GM11168 (cell line): ENCODE data around the gene RBKS.
"Not testable (repeated sequence)": the region's sequence is repeated elsewhere in the genome, so short reads cannot be mapped to it uniquely, and the experiment has no call there.

ENCODE experiments used
- in situ Hi-C: fragments of 300-500 bp; cut with MboI; formaldehyde crosslinking; loops from one replicate; pipeline ENCODE4 v1.12.0; 2022; ENCODE audit warnings: low sequenced_read_pairs; ENCODE audit not compliant: unreplicated experiment

RBKS gene

GRCh38 chr2:27875089-27875881 lies 14.9 kb downstream of the RBKS start:
- in situ Hi-C loops = no loop called here

DNA sequence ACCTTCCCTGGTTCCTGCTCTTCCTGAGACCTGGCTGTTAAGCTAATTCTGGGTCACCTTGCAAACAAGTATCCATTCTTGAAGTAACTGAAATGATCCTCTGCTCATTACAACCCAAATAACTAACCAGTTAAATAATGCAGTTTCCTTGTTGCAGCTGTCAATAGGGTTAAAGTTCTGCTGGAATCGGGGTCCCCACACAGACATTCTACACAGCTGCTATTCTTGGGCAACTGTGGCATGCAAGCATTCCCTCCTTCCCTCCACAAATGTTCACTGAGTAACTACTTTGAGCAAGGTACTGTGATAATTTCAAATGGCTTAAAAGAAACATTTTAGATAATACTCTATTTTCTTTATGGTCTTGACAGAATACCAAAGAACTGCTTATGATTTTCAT lies 17.1 kb downstream of the RBKS start:
- in situ Hi-C loops = no loop called here

GRCh38 chr2:27871802-27872201 lies 18.4 kb downstream of the RBKS start:
- in situ Hi-C loops = no loop called here

DNA sequence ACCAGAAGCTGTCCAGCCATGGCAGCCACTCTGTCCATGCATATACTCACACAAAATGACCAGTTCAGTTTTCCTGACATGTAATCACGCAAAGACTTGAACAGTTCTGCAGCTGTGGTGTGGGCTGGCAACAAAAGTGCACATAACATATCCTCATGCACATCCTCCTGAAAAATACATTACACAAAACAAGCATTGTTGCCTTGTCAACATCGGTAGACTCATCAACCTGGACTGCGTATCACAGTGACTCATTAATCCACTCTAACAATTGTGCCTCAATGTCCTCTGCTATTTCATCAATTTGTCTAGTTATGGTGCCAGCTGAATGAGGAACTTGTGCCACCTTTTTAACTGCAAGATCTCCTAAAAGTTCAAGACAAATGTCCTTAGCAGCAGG lies 19.5 kb downstream of the RBKS start:
- in situ Hi-C loops = no loop called here

DNA sequence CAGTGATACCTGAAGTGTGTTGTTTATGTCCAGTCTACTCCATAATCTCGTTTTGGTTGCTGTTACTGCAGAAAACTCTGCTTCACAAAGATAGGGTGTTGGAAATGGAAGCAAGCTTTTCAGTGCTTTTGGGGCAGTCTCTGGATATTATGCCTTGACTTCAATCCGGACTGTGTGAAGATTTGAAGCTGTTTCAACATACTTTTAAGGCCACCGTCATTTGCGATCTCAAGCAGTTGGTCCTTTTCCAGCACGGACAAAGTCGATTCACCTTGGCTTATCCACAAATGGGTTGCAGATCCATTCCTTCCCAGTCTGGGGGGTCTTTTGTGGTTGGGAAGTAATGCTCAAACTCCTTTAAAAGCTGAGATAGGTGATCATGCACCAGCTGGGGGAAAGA lies 20.4 kb downstream of the RBKS start:
- in situ Hi-C loops = no loop called here

DNA sequence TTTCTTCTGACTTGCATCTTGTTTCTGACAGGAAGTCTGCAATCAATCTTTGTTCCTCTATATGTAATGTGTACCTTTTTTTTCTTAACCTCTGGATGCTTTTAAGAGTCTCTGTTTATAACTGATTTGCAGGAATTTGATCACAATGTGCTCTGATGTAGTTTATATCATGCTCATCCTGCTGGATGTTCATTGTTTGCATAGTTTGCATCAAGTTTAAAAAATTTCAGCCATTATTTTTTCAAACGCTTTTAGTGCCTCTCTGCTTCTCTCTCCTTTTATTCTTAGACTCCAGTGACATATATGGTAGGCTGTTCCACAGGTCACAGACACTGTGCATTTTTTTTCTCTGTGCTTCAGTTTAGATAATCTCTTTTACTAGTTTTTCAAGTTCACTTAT lies 23.9 kb downstream of the RBKS start:
- in situ Hi-C loops = no loop called here

DNA sequence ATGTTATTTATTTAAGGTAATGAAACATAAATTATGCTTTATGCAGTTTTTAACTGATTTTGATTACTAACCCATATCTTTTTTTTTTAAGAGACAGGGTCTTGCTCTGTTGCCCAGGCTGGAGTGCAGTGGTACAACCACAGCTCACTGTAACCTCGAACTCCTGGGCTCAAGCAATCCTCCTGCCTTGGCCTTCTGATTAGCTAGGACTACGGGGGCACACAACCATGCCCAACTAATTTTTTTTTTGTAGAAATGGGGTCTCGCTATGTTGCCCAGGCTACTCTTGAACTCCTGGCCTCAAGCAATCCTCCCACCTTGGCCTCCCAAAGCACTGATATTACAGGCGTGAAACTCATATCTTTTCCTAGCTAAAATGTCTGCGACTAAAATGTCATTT lies 26.2 kb downstream of the RBKS start:
- in situ Hi-C loops = not testable (repeated sequence)

GRCh38 chr2:27863146-27863545 lies 27.0 kb downstream of the RBKS start:
- in situ Hi-C loops = no loop called here

DNA sequence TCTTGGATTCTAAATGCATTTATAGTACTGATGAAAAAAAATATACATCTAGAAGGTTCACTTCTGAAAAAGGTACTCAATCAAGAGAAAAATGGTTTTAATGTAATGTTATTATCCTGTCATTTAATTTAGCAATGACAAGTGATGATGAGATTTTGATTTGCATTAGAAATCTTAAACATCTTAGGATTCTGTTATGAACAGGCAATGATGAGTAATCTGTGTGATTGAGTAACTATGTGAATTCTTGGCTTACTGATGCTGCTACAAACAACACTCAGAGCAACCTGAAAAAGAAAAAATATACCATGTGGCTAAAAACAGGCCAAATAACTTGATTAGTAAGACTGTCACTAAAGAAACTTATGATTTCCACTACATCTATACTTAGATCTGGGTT lies 30.1 kb downstream of the RBKS start:
- in situ Hi-C loops = no loop called here

DNA sequence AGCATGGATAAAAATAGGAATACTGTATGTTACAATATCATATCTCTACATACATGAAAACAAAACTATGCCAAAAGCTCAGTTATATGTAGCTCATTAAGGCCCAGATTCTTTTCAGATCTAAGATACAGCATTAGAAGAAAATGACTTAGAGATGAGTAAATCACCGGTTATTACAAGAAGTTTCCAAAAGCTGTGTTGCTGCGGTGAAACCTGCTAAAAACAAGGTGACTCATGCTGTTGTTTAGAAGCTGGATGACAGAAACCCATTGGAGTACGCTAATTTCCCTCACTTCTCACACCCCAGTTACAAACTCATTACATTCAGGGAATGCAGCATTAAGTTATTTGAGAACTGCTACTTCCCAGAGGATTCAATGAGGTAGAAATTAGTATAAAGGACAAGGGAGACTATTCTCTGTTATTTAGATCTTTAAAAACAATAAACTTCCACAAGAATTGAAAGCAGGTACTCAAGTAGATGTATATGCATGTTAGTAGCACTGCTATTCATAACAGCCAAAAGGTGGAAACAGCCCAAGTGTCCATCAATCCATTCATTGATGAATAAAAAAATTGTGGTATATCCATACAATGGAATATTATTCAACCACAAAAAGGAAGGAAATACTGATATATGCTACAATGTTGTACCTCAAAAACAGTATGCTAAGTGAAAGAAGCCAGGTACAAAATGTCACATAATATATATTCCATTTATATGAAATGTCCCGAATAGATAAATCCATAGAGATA lies 32.6 kb downstream of the RBKS start:
- in situ Hi-C loops = no loop called here

GRCh38 chr2:27856956-27857355 lies 33.2 kb downstream of the RBKS start:
- in situ Hi-C loops = no loop called here

DNA sequence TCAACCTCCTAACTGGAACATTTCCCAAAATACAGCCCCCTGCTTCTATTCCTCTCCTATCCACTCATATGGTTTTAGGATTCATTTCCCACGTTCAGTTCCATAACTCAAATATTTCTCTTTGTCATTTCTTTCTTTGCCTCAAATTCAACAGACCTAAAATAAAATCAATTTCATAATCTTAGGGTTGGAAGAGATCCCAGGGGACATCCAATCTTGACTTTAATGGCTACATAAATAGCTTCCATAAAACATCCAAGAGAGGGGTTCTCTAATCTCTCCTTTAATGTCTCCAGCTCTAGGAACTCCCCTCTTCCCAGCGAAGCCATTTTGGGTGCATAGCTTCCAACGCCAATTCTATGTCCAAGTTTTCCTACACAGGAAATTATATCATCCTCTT lies 33.8 kb downstream of the RBKS start:
- in situ Hi-C loops = no loop called here

DNA sequence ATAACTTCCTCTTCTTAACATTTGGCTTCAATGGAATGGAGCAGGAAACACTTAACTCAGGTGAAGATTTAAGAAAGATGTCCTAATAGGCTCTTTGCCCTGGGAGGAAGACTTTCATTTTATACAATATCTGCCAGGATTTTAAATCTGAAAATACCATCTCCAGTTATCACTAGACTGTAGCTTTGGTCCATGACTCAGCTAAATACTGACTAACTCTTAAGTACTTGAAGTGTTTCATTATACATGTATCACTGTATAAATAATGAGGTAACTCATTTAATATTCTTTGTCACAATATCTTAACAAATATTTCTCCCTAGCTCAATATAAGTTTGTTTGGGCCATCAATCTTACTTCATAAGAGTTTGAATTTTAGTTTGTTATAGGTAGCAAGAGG lies 34.7 kb downstream of the RBKS start:
- in situ Hi-C loops = no loop called here

GRCh38 chr2:27854229-27854862 lies 35.8 kb downstream of the RBKS start:
- in situ Hi-C loops = no loop called here

GRCh38 chr2:27852691-27853090 lies 37.5 kb downstream of the RBKS start:
- in situ Hi-C loops = no loop called here

GRCh38 chr2:27849558-27850205 lies 40.5 kb downstream of the RBKS start:
- in situ Hi-C loops = no loop called here

DNA sequence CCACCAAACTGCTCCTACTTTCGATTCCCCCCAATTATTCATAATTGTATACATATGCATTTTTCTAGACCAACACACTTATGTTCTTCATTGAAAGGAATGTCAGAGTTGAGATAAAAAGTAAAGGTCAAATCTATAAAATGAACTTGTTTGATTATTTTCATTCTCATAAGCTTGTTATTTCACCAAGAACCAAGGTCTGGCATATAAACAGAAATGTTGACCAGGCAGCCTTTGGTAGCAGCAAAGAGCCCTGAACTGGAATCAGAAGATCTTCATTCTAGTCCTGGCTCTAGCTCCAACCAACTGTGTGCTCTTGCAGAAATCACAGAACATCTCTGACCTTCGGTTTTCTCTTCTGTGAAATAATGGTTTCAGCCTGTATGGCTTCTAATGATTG lies 42.9 kb downstream of the RBKS start:
- in situ Hi-C loops = no loop called here

- in situ Hi-C loops = no loop called here
Measured at GRCh38 chr2:27844821-27845255, 45.3 kb downstream of the RBKS start.

DNA sequence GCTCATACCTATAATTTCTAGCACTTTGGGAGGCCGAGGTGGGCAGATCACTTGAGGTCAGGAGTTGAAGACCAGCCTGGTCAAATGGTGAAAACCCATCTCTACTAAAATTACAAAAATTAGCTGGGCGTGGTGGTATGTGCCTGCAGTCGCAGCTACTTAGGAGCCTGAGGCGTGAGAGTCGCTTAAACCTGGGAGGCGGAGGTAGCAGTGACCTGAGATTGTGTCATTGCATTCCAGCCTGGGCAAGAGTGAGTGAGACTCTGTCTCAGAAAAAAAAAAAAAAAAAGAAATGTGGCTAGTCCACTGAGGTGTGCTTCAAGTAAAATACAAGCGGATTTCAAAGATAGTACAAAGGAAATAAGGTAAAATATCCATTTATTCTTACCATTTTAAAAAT lies 46.2 kb downstream of the RBKS start:
- in situ Hi-C loops = no loop called here

DNA sequence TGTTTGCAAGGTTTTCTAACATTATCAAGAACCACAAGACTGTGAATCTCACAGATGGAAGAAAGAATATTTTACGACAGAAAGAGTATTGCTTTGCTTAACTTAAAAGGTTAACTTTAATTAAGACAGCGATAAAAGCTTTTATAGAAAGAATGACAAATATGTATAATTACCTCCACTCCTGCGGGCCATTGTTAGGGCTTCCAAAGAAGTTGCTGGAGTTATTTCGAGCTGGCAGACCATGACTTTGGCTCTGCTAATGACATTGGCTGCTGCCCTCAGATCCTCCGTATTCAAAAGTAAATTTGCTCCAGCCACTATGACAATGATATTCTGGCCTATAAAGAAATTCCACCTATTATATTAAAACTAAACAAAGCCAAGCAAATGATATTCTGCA lies 47.3 kb downstream of the RBKS start:
- in situ Hi-C loops = no loop called here
